ENCODE results near the gene DYNC2I2.
"Not testable (repeated sequence)": the region's sequence is repeated elsewhere in the genome, so short reads cannot be mapped to it uniquely, and the experiment has no call there.

DYNC2I2 gene

GRCh38 chr9:128657796-128658195 is 1.1 kb upstream of the DYNC2I2 start:
- DNase-seq (ENCODE audit: extremely low read depth, low read depth): no peak
- H3K4me3 ChIP-seq (replicated peaks; ENCODE audit: low read depth, low read length): no peak overlapping the region
- no peak for TF ChIP-seq CTCF (IDR thresholded peaks at IDR 0.05; ENCODE audit: low read depth, low read length, missing control alignments)

- no peak overlapping the region; the same call in 1 of the 2 replicates for H3K4me3 ChIP-seq (replicated peaks; ENCODE audit: low read depth, low read length)
- no peak for TF ChIP-seq CTCF (IDR thresholded peaks at IDR 0.05; ENCODE audit: low read depth, low read length, missing control alignments)
- no peak for DNase-seq (ENCODE audit: extremely low read depth, low read depth)
These were observed 677 bp upstream of the DYNC2I2 start for GRCh38 chr9:128657344-128657704.

- DNase-seq (ENCODE audit: extremely low read depth, low read depth): no peak
- no peak overlapping the region for H3K4me3 ChIP-seq (replicated peaks; ENCODE audit: low read depth, low read length)
- no peak for TF ChIP-seq CTCF (IDR thresholded peaks at IDR 0.05; ENCODE audit: low read depth, low read length, missing control alignments)
These were observed 2.2 kb downstream of the DYNC2I2 start for GRCh38 chr9:128654481-128654880.

GRCh38 chr9:128653908-128654307 is 2.7 kb downstream of the DYNC2I2 start:
- DNase-seq (ENCODE audit: extremely low read depth, low read depth): no peak
- H3K4me3 ChIP-seq (replicated peaks; ENCODE audit: low read depth, low read length): no peak overlapping the region
- TF ChIP-seq CTCF (IDR thresholded peaks at IDR 0.05; ENCODE audit: low read depth, low read length, missing control alignments): no peak

GRCh38 chr9:128651798-128652197 is 4.8 kb downstream of the DYNC2I2 start:
- no peak overlapping the region for H3K4me3 ChIP-seq (replicated peaks; ENCODE audit: low read depth, low read length)
- no peak for TF ChIP-seq CTCF (IDR thresholded peaks at IDR 0.05; ENCODE audit: low read depth, low read length, missing control alignments)
- DNase-seq (ENCODE audit: extremely low read depth, low read depth): no peak

GRCh38 chr9:128648206-128648605 is 8.4 kb downstream of the DYNC2I2 start:
- DNase-seq (ENCODE audit: extremely low read depth, low read depth); H3K4me3 ChIP-seq (replicated peaks; ENCODE audit: low read depth, low read length): not testable (repeated sequence)

- H3K4me3 ChIP-seq (replicated peaks; ENCODE audit: low read depth, low read length): no peak overlapping the region
- no peak for TF ChIP-seq CTCF (IDR thresholded peaks at IDR 0.05; ENCODE audit: low read depth, low read length, missing control alignments)
- no peak for DNase-seq (ENCODE audit: extremely low read depth, low read depth)
These were observed 12.9 kb downstream of the DYNC2I2 start for GRCh38 chr9:128643519-128644300.

All from HFF-Myc (cell line).